ENCODE results near the gene PPFIBP2. TPM values are rescaled to one million over a fixed set of nuclear protein-coding genes. Genes with fewer than 3 reads are reported as not detected.

Gene PPFIBP2
- total and polyA plus RNA-seq, 10 of the 15 experiments (the other 5 are each of a cell fraction or from before 2014, with no cell fraction given), result 17.3 to 56.3 (median 39.2) TPM

DNA sequence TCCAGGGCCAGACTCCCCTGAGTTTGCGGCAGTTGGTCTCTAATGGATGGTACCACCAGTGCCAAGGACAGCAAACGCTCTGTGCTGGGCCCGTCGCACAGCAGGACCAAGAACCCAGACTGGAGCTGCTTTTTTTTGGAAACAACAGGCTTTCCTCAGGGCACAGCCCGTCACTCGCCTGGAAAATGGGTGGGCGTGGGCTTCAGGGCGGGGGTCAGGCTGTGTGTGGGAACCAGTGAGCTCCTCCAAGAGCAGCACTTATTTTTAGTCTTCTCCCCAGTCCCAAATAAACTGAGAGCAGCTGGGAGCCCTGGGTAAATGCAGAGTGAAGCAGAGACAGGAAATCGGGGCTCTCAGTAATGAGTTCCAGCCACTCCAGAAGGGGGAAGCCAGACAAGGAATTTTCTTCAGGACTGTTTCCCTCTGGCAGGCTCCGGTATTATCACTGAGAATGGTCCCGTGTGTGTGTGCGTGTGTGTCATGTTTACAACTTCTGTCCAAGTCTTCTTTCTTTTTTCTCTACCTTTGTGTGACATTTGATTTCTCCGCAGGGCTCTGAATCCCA lies 63.0 kb downstream of the PPFIBP2 start:
- no peak for FAIRE-seq
- POLR2A ChIA-PET, result interaction anchor here (0.5 to 0.6 kb wide), 2 partner anchors 30 to 551 kb away, joined by 3 to 5 read pairs; no protein-coding TSS in a partner anchor

More for the DNA sequence above, 63.0 kb downstream of the PPFIBP2 start:
- Histone ChIP-seq H4K20me1 (ENCODE audit: control insufficient read depth, insufficient read depth) (0 out of 2 replicates have a peak, but pooled peaks cover 2% of the 10 kb centered on the region), H3K27me3 (replicated peaks in 1 of 2; ENCODE audit: control insufficient read depth in 2 of 2, insufficient read depth in 2 of 2, low read length in 1 of 2) (no peaks in the 10 kb centered on the region), H3K4me3 (no peak overlapping the region), H3K27ac (ENCODE audit: control insufficient read depth, insufficient read depth) (no peak overlapping the region), H2AFZ (ENCODE audit: control insufficient read depth, low read depth, low read length) (no peak overlapping the region), H3K9me3 (replicated peaks; ENCODE audit: control insufficient read depth, insufficient read depth, low read length) (no peaks in the 10 kb centered on the region), H3K36me3 (ENCODE audit: control insufficient read depth in 2 of 2, insufficient read depth in 2 of 2, low read length in 1 of 2) (peaks cover 5 to 6% of the 10 kb centered on the region in 2 experiments; a peak in 2 of 4 replicates), H3K4me1 (ENCODE audit: control insufficient read depth, insufficient read depth, low read length) (peaks cover 41% of the 10 kb centered on the region), H3K9ac (ENCODE audit: control insufficient read depth, insufficient read depth, low read length) (no peak overlapping the region), H3K4me2 (ENCODE audit: control insufficient read depth, insufficient read depth) (no peak overlapping the region), H3K79me2 (ENCODE audit: control insufficient read depth, insufficient read depth, low read length) (peaks cover 2% of the 10 kb centered on the region)
- intact Hi-C loops (cut with micrococcal nuclease; ENCODE audit: unreplicated experiment) (loop anchor here (5.0 kb wide), 1 partner anchor 90 kb away; no protein-coding TSS in a partner anchor), in situ Hi-C loops (cut with MboI) (no loop called here)
- SMC1A ChIA-PET (ENCODE audit: uncharacterized antibody, unreplicated experiment), result interaction anchor here (1.3 to 1.4 kb wide), 3 partner anchors 17 to 66 kb away, joined by 3 to 4 read pairs (median 3); no protein-coding TSS in a partner anchor
- TF ChIP-seq, protein P1, sequence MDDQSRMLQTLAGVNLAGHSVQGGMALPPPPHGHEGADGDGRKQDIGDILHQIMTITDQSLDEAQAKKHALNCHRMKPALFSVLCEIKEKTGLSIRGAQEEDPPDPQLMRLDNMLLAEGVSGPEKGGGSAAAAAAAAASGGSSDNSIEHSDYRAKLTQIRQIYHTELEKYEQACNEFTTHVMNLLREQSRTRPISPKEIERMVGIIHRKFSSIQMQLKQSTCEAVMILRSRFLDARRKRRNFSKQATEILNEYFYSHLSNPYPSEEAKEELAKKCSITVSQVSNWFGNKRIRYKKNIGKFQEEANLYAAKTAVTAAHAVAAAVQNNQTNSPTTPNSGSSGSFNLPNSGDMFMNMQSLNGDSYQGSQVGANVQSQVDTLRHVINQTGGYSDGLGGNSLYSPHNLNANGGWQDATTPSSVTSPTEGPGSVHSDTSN (IDR thresholded peaks at IDR 0.05; ENCODE audit: insufficient replicate concordance, low read depth, low read length), result no peak
- no peak for TF ChIP-seq YY1 (IDR thresholded peaks at IDR 0.05; ENCODE audit: low read depth, low read length)
- TF ChIP-seq NFYB (IDR thresholded peaks at IDR 0.05; ENCODE audit: insufficient read depth, low read depth, low read length), result no peak
- TF ChIP-seq, protein P2, sequence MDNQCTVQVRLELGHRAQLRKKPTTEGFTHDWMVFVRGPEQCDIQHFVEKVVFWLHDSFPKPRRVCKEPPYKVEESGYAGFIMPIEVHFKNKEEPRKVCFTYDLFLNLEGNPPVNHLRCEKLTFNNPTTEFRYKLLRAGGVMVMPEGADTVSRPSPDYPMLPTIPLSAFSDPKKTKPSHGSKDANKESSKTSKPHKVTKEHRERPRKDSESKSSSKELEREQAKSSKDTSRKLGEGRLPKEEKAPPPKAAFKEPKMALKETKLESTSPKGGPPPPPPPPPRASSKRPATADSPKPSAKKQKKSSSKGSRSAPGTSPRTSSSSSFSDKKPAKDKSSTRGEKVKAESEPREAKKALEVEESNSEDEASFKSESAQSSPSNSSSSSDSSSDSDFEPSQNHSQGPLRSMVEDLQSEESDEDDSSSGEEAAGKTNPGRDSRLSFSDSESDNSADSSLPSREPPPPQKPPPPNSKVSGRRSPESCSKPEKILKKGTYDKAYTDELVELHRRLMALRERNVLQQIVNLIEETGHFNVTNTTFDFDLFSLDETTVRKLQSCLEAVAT (IDR thresholded peaks at IDR 0.05), result no peak
- no peak for TF ChIP-seq POLR2AphosphoS5 (IDR thresholded peaks at IDR 0.05; ENCODE audit: low read length)
- no peak for TF ChIP-seq LARP7 (IDR thresholded peaks at IDR 0.05)
- TF ChIP-seq ASH2L (IDR thresholded peaks at IDR 0.05; ENCODE audit: borderline replicate concordance, low read depth), result no peak
- TF ChIP-seq, protein P3, sequence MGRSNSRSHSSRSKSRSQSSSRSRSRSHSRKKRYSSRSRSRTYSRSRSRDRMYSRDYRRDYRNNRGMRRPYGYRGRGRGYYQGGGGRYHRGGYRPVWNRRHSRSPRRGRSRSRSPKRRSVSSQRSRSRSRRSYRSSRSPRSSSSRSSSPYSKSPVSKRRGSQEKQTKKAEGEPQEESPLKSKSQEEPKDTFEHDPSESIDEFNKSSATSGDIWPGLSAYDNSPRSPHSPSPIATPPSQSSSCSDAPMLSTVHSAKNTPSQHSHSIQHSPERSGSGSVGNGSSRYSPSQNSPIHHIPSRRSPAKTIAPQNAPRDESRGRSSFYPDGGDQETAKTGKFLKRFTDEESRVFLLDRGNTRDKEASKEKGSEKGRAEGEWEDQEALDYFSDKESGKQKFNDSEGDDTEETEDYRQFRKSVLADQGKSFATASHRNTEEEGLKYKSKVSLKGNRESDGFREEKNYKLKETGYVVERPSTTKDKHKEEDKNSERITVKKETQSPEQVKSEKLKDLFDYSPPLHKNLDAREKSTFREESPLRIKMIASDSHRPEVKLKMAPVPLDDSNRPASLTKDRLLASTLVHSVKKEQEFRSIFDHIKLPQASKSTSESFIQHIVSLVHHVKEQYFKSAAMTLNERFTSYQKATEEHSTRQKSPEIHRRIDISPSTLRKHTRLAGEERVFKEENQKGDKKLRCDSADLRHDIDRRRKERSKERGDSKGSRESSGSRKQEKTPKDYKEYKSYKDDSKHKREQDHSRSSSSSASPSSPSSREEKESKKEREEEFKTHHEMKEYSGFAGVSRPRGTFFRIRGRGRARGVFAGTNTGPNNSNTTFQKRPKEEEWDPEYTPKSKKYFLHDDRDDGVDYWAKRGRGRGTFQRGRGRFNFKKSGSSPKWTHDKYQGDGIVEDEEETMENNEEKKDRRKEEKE (IDR thresholded peaks at IDR 0.05), result no peak
- TF ChIP-seq RBBP5 (conservative IDR thresholded peaks at IDR 0.05), result no peak
- no peak for TF ChIP-seq RFX5 (IDR thresholded peaks at IDR 0.05; ENCODE audit: low read depth, low read length)
- TF ChIP-seq, protein P4, sequence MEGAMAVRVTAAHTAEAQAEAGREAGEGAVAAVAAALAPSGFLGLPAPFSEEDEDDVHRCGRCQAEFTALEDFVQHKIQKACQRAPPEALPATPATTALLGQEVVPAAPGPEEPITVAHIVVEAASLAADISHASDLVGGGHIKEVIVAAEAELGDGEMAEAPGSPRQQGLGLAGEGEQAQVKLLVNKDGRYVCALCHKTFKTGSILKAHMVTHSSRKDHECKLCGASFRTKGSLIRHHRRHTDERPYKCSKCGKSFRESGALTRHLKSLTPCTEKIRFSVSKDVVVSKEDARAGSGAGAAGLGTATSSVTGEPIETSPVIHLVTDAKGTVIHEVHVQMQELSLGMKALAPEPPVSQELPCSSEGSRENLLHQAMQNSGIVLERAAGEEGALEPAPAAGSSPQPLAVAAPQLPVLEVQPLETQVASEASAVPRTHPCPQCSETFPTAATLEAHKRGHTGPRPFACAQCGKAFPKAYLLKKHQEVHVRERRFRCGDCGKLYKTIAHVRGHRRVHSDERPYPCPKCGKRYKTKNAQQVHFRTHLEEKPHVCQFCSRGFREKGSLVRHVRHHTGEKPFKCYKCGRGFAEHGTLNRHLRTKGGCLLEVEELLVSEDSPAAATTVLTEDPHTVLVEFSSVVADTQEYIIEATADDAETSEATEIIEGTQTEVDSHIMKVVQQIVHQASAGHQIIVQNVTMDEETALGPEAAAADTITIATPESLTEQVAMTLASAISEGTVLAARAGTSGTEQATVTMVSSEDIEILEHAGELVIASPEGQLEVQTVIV (IDR thresholded peaks at IDR 0.05; ENCODE audit: borderline replicate concordance, partially characterized antibody), result no peak
- no peak for TF ChIP-seq ESRRA (IDR thresholded peaks at IDR 0.05; ENCODE audit: low read length)
- no peak for TF ChIP-seq SMAD1 (IDR thresholded peaks at IDR 0.05; ENCODE audit: low read depth, partially characterized antibody)
- no peak for TF ChIP-seq SPI1 (IDR thresholded peaks at IDR 0.05; ENCODE audit: borderline replicate concordance, insufficient read depth, low read depth, low read length)
- DNase-seq (ENCODE audit: low read depth, low spot score) (no peak), ATAC-seq (no peak)
- RAD21 ChIA-PET (ENCODE audit: unreplicated experiment), result interaction anchor here (1.5 to 2.0 kb wide), 2 partner anchors 17 to 88 kb away, joined by 4 to 11 read pairs; no protein-coding TSS in a partner anchor
- BruUV-seq (replicated peaks), result no TSS peak
- CTCF ChIA-PET, result interaction anchor here (0.7 to 1.2 kb wide), 3 partner anchors 63 to 80 kb away, joined by 3 to 5 read pairs (median 4); partner anchors contain the start of gene PPFIBP2
- WGBS (ENCODE audit: insufficient coverage, insufficient replicate concordance, low lambda C conversion rate, missing lambda C conversion rate), result 96% methylated on average over 13 of the region's 13 CpGs

Data from GM12878 (cell line).